ENCODE data around the gene FKBP3.

- TF ChIP-seq POLR2A (IDR thresholded peaks at IDR 0.05; ENCODE audit: low read depth, low read length) (no peak), RAD21 (IDR thresholded peaks at IDR 0.05; ENCODE audit: low read length) (no peak), CTCF (conservative IDR thresholded peaks at IDR 0.05; ENCODE audit: low read depth, low read length) (no peak), MAZ (IDR thresholded peaks at IDR 0.05; ENCODE audit: borderline replicate concordance, low read depth, low read length) (no peak), RCOR1 (IDR thresholded peaks at IDR 0.05; ENCODE audit: insufficient replicate concordance, low read length) (no peak), SMC3 (IDR thresholded peaks at IDR 0.05; ENCODE audit: low read depth, low read length) (no peak)
These were observed 65.9 kb downstream of the FKBP3 start for GRCh38 chr14:45068396-45068795.
